D341Med (cell line): ENCODE results near the gene CFAP119.
A peak's percentile ranks its signal among the peaks of the same experiment; 100 is the strongest.

Experiments
- DNase-seq: peaks from one replicate; pipeline ENCODE4 v3.0.0; 2012; ENCODE audit warnings: low spot score

The CFAP119 gene

GRCh38 chr16:30762991-30763725, 1.3 kb upstream of the CFAP119 start:
- DNase-seq: no peak

DNA sequence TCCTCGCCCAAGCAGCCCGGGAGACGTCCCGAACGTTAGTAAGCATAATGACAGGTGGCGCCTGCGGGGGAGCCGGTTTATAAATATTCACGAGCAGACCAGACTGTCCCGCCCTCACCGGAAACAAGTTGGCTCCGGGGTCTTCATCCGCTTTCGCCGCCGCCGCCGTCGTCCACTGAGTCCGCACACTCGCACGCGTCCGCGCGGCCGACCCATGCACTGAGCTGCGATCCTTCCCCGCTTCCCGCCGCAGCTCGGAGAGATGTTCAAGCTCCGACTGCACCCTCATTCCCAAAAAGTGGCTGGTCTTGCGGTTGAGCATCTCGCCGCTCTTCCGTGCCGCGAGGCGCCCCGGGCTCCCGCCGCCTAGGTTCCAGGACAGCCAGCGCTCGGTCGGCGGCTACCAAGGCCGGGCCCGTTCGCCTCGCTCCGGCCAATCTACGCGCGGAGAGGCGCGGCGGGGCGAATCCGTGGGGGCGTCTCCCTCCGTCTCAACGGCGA, 385 bp downstream of the CFAP119 start:
- peak; percentile 74 for DNase-seq

DNA sequence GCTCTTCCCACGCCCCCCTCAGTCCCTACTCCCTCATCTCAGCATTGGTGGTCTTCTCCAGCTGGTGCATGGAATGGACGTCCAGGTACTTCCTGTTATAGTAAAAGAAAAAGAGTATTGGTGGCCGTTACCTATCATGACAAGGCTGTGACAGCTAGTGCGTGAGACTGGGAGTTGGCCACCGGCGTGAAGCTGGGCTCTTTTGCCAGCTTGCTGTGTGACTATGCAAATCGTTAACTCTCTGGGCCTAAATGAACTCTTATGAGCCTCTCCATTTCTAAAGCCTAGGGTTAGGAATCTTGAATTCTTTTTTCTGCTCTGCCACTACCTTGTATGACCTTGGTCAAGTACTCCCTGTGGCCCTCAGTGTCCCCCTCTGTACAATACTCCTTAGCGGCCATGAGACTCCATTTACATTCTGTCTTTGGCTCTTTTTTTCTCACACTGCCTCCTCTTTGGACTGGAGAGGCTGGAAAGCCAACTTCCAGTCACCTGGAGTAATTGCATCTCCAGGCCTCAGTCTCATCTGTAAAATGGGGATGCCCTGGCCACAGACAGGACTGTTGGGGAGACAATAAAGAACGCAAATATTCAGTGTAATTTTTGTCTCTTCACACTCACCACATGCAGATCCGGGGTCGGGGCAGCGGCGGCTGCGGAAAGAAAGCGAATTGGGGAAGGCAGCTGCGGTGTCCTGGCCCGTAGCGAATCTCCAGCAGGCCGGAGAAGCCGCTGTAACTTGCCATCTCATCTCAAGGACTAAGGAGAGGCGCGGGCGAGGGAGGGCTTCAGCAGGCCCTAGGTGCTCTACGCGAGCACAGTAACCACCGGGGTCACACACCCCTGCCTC, 1.1 kb downstream of the CFAP119 start:
- DNase-seq: no peak

- no peak for DNase-seq
Observed at GRCh38 chr16:30760001-30760559, 1.8 kb downstream of the CFAP119 start.

GRCh38 chr16:30758988-30759491, 2.8 kb downstream of the CFAP119 start:
- DNase-seq: no peak

DNA sequence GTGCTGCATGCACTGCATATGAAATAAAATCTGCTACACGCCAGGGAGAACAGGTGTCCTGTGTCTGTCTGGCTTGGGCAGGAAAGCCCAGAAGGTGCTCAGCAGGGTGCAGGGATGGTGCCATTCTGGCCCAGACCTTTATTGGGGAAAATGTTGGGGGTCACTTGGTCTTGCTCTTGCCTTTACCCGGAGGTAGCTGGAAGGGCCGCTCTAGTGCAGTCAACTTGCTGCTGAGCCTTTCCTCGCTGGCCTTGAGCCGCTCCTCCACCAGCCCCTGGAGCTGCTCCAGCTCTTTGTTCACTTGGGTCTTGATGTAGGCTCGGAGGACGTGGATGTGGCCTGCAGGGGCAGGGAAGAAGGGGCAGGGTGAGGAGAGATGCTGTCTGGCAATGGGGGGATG, 4.5 kb downstream of the CFAP119 start:
- DNase-seq: no peak

GRCh38 chr16:30756781-30757100, 5.1 kb downstream of the CFAP119 start:
- DNase-seq: no peak

- DNase-seq: no peak
Observed at GRCh38 chr16:30755955-30756780, 5.7 kb downstream of the CFAP119 start.

DNA sequence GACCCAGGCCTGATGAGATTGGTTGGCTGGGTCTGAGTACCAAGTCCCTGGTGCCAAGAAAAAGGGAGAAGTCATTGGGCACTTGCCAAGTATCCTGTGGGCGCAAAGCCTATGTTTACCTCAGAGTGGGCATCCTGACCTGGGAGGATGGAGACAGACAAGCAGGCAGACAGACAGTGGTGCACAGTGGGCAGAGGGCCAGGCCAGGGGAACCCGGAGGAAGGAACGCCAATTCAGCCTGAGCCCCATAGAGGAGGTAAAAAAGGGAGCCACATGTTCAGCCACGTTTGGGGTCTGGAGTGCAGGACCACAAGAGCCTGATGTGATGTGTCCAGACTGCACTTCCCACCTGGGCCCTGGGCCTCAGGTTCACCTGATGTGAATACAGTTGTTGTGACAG, 8.3 kb downstream of the CFAP119 start:
- no peak for DNase-seq

- DNase-seq: no peak
Observed at GRCh38 chr16:30750876-30751465, 10.9 kb downstream of the CFAP119 start.

- DNase-seq: no peak
Observed at GRCh38 chr16:30750201-30750600, 11.7 kb downstream of the CFAP119 start.

DNA sequence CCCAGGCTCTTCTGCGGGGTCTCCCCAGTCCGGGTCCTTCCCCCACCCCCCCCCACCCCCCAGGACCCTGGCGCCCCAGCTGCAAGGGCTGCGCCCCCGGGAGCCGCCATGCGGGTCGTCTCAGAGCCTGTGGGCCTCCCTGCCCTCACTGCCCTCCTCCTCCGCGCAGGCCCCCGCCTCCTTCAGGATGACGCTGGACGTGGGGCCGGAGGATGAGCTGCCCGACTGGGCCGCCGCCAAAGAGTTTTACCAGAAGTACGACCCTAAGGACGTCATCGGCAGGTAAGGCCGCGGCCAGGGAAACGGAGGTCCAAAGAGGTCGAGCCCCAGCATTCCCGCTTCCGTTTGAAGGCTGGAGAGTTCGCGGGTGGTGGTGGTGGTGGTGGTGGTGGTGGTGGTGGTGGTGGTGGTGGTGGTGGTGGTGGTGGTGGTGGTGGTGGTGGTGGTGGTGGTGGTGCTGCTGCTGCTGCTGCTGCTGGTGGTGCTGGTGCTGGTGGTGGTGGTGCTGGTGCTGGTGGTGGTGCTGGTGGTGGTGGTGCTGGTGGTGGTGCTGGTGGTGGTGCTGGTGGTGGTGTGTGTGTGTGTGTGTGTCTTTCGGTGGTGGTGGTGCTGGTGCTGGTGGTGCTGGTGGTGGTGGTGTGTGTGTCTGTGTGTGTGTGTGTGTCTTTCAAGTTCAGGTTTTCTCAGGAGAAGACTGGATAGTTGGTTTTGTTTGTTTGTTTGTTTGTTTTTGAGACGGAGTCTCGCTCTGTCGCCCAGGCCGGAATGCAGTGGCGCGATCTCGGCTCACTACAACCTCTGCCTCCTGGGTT, 13.0 kb downstream of the CFAP119 start:
- DNase-seq: peak; percentile 61

- DNase-seq: peak; percentile 96
Observed at GRCh38 chr16:30747799-30748633, 13.8 kb downstream of the CFAP119 start, which contains the start of gene PHKG2. Gene PHKG2 (plus strand): TSS chr16:30748425. CDS start chr16:30748821, 396 bp downstream.

DNA sequence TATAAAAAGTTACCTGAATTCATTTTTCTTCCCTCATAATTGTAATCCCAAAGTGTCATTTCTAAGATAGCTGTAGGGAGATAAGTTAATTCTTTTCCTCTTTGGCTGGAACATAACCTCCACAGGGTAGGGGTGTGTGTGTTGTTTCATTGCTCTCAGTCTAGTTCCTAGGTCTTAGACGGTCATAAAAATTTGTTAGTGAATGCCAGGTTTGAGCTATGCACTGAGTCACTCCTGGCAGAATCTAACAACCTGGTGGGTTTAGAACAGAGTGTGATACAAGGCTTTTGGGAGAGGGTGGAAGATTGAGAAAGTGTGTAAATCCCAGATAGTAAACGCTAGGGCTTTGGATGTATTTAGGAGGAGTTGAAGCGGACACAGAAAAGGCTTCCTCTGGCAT, 14.5 kb downstream of the CFAP119 start:
- no peak for DNase-seq

DNA sequence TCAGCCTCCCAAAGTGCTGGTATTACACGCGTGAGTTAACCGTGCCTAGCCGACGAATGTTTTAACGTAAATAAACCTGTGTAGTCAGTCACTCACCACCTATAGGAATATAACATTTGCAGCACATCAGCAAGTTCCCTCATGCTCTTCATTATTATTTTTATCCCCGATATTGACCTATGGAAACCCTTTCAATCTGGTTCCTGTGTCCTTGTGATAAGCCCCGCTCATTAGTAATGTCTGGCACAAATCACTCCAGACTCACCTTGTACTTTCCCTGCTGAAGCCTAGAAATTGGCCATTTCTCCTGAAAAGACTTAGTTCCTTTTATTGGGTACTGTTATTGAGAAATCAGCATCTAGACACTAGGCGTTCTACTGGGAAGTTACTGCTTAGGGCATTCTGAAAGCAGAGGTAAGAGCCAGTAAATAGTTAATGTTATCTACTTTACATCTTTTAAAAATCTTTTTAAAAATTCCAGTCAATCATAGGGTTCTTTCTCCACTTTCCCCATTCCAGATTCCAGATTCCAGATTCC, 15.2 kb downstream of the CFAP119 start:
- no peak for DNase-seq

DNA sequence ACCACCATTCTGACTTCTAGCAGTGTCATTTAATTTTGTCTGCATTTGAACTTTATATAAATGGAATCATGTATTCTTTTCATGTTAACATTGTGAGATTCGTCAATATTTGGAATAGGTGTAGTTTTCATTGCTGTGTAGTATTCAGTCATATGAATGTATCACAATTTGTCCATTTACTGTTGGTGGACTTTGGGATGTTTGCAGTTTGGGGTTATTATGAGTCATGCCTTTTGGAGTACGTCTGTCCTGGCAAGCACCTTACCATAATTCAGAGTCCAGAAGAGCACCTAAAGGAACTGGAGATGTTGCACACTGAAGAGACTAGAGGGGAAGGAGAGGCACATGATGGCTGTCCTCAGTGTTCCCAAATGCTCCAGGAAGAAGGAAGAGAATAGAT, 16.8 kb downstream of the CFAP119 start:
- no peak for DNase-seq

DNA sequence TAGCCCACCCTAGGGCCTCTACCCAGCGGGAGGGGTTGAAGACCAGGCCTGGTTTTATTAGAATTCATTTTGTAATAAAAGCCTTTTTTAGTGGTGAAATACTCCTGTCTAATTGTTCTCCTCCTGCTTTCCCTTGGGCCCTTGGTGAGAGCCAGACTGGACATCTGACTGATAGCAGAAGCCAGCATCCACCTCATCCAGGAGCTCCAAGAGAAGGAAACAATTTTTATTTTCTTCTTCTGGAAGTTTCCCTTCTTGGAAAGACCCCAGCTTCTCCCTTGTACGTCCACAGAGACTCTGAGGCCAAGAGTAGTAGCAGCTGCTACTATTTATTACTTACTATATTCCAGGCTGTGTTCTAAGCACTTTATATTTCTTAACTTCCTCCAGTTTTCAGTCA, 17.7 kb downstream of the CFAP119 start:
- DNase-seq: no peak

DNA sequence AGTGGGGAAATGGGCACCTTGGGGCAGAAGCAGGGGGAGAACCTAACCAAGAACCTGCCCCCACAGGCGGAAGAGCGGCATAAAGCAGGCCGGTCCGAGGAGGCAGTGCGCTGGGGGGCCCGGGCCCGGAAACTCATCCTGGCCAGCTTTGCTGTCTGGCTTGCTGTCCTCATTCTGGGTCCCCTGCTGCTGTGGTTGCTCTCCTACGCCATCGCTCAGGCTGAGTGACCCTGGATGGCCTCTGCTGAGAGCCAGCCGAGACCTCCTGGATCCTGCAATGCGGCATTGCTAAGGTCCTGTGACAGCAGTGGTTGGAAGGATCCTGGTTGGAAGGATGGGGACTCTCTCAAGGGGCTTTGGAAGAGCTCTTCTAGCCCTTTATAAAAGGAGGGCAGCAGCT, 18.1 kb downstream of the CFAP119 start:
- no peak for DNase-seq

GRCh38 chr16:30741461-30741914, 20.4 kb downstream of the CFAP119 start:
- DNase-seq: no peak
